Right lobe of liver (tissue), 4 donors: Measurements from ENCODE around the gene PCDHGB1.
"Not testable (repeated sequence)": the region's sequence is repeated elsewhere in the genome, so short reads cannot be mapped to it uniquely, and the experiment has no call there.

Experiments used
- POLR2A ChIP-seq: fragments of 450-650 bp; IDR thresholded peaks from one replicate; pipeline ENCODE4 v1.6.1; 2017; ENCODE audit warnings: antibody characterized with exemption, mild to moderate bottlenecking
- TF ChIP-seq, protein P1 (sequence below), 4 donors: fragments of 200-600 bp in 3 of 4; fragments of 450-650 bp in 1 of 4; IDR thresholded peaks; one replicate each; pipeline versions ENCODE4 v1.5.1 to v1.8.0; 2016 to 2022; ENCODE audit warnings: antibody characterized with exemption in 4 of 4, mild to moderate bottlenecking in 2 of 4
- donor health status: DM: no; HTN: no; CAD: no.
- donor health status: DM: no; HTN: no; CAD: no.
- donor health status: DM: no; HTN: yes; CAD: no.

DNA sequence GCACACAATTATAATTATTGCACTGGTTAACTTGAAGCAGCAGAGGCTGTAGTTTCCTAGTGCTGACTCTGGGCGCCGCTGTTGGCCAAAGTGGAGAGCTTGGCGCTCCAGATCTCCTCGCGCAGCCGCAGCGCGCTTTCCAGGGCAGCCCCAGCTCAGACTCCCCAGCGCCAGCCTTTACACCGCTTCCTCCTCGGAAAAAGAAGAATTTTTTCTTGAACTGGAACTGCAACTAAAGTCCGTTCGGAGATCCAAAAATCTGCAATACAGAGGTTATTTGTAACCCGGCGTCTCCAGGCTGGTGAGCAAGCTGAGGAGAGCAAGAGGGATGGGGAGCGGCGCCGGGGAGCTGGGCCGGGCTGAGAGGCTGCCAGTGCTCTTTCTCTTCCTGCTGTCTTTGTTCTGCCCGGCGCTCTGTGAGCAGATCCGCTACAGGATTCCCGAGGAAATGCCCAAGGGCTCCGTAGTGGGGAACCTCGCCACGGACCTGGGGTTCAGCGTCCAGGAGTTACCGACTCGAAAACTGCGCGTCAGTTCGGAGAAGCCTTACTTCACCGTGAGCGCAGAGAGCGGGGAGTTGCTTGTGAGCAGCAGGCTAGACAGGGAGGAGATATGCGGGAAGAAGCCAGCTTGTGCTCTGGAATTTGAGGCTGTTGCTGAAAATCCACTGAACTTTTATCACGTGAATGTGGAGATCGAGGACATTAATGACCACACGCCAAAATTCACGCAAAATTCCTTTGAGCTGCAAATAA lies 37.8 kb downstream of the PCDHGB1 start, which contains the start of gene PCDHGB4:
- TF ChIP-seq POLR2A: not testable (repeated sequence)
- TF ChIP-seq, protein P1, sequence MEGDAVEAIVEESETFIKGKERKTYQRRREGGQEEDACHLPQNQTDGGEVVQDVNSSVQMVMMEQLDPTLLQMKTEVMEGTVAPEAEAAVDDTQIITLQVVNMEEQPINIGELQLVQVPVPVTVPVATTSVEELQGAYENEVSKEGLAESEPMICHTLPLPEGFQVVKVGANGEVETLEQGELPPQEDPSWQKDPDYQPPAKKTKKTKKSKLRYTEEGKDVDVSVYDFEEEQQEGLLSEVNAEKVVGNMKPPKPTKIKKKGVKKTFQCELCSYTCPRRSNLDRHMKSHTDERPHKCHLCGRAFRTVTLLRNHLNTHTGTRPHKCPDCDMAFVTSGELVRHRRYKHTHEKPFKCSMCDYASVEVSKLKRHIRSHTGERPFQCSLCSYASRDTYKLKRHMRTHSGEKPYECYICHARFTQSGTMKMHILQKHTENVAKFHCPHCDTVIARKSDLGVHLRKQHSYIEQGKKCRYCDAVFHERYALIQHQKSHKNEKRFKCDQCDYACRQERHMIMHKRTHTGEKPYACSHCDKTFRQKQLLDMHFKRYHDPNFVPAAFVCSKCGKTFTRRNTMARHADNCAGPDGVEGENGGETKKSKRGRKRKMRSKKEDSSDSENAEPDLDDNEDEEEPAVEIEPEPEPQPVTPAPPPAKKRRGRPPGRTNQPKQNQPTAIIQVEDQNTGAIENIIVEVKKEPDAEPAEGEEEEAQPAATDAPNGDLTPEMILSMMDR (IDR thresholded peaks at IDR 0.05): peak; percentile 30 to 48 (median 45)
